ENCODE results near the gene RASL11B.

The RASL11B gene

DNA sequence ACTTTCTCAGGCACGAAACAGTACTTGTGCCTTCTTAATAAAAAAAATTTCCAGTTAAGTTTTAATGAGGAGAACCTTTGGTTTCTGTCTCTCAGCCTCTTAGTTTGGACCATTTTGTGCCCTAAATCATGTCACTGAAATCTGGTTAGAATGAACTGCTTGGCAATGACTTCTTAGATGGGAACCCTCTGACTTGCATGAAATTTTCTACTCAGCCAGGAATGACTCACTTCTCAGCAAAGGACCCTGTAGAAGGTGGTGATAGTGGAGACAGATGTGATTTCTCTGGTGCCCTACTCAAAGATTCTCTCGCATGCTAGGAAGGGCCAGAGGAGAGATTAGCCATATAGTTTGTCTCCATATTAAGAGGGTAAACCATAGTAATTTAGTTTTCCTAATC lies 50.5 kb downstream of the RASL11B start:
- DNase-seq (ENCODE audit: extremely low read depth in 1 of 2, low read depth in 1 of 2), result no peak

GRCh38 chr4:52914051-52914605 lies 52.0 kb downstream of the RASL11B start:
- DNase-seq (ENCODE audit: extremely low read depth in 1 of 2, low read depth in 1 of 2), result no peak

- no peak for DNase-seq (ENCODE audit: extremely low read depth in 1 of 2, low read depth in 1 of 2)
These were observed 53.1 kb downstream of the RASL11B start for GRCh38 chr4:52915191-52915590.

DNA sequence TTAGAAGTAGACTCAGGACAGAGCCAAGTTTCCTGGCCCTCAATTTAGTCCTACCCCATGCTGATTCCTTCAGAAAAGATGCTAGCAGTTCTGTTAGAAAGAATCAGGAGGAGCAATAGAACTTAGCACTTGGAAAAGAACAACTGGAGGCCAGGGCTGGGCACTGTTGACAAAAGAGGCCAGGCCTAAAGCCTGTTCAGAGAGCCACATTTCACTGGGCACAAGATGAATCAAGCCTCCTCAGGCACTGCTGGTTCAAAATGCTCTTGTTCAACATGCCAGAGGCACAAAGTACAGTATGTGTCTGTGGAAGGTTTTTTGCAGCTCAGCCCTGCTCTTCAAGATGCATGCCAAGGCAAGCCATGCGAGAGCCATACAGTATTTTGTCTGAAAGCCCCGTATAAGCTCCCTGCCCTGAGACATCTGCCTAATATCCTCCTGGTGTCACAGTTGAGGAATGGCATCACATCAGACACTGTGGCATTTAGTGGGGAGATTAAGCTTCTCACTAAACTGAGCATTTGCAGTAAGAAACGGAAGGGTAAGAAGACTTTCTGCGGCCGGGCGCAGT lies 53.7 kb downstream of the RASL11B start:
- no peak for DNase-seq (ENCODE audit: extremely low read depth in 1 of 2, low read depth in 1 of 2)

Data from activated CD8-positive, alpha-beta memory T cell treated with anti-CD3 and anti-CD28 coated beads for 1 hour (primary cell).